Renal cortical epithelial cell (primary cell): ENCODE data around the gene BRD4. TPM values are rescaled to one million over a fixed set of nuclear protein-coding genes. Genes with fewer than 3 reads are reported as not detected.
A peak's percentile ranks its signal among the peaks of the same experiment; 100 is the strongest.

Source experiments
- DNase-seq: peaks from one replicate; pipeline ENCODE4 v3.0.0-alpha.2; 2011; ENCODE audit warnings: low read depth
- total RNA-seq: library from RNA; depleted of rRNA; stranded (reverse); fragments of >200 nt; gene quantifications from 2 replicates; pipeline ENCODE4 v1.2.3, GENCODE V29; 2014

Gene BRD4
- total RNA-seq, 1 donor from 2014 or later: 30.7 TPM

DNA sequence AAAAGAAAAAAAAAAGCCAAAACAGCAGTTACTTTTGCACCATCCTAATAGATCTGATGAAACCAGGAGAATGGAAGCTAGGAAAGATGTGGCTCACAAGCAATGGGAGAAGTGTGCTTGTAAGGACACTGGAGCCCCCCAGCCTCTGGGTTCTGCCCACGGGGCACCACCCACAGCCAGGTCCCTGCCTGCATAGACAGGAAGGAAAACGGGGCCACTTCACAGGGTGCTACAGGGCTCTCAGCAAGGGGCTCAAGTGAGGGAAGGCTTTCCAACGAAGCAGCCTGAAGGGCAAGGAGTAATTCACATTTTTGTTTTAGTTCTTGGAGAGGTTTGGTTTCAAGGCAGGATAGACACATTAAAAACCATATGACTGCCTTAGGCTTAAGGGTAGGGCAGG, 42.7 kb downstream of the BRD4 start:
- no peak for DNase-seq

DNA sequence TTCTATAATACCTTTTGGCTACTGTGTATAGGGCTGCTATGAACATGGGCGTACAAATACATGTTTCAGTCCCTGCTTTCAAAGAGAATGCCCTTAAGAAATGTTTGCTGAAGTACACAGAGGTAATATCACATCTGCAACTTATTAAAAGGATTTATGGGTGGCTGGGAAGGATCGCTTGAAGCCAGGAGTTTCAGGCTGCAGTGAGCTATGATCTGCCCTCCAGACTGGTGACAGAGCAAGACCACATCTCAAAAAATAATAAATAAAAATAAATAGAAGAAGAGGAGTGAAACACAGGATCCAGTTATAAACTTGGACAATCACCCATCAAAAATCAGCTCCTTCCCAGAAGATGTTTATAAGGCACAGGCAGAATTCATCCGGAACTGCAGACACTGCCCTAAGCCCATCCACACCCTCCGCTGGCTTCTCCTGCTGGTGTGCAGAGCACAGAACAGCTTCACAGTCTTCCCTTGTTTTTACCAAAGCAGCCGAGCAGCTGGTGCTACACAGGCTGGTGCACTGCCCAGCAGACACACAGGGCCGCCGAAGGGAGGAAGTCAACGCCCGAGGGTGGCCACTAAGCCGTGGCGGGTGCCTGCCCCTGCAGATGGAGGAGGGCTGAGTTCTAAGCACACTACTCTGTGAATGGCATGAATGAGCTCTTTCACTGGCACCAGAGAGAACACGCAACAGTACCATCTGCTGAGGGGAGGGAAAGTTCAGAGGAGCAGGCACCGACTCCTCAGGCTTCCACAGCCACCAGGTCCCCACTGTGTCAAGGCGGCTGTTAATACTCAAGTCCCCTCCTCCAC, 44.0 kb downstream of the BRD4 start:
- DNase-seq: peak; percentile 56

GRCh38 chr19:15287496-15287895, 44.8 kb downstream of the BRD4 start:
- DNase-seq: no peak

GRCh38 chr19:15286688-15287365, 45.5 kb downstream of the BRD4 start:
- no peak for DNase-seq

DNA sequence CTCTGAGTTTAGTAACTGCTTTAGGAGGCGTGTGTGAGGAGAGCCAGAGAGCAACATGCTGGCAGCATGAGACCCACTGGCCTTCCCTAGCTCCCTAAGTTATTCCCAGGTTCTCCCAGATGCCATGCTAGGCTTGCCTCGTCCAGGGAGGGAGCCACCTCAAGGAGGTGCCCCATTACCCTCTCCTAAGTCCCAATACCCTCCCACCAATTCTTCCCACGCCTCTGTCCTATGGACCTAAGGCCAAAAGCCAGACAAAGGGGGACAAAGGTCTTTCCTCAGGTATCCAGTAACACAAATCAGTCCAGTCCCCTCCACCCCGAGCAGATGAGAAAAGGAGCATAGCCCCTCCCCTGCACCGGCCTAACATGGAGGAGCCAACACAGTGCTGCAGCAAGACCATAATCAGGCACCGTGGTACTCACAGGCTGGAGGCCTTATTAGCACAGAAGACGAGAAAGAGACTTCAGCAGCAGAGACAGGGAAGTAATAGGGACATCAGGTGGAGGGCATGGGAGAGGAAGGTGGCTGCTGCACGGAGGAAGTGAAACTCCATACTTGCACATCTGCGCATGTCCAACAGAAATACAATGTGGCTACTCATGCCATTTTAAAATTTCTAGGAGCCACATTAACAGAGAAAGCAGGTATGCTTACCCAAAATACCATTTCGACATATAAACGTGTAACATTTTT, 46.3 kb downstream of the BRD4 start:
- DNase-seq: no peak

DNA sequence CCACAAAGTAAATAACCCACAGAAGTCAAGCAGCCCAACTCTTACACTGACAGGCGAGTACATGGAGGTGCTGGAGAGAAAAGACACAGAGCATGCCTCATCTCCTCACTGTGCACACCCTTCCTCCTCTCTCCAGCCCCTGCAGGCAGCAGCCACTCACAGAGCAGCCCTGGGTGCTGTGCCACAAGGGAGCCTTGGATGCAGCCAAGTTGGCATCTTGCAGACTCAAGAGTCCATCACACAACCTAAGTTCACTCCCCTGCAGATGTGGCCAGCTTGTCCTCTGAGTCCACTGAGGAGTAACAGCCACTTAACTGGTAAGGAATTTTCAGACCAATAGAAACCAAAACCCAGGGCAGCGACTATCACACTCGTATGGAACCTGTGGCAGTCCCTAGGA, 47.4 kb downstream of the BRD4 start:
- DNase-seq: no peak

GRCh38 chr19:15284091-15284490, 48.2 kb downstream of the BRD4 start:
- DNase-seq: no peak

DNA sequence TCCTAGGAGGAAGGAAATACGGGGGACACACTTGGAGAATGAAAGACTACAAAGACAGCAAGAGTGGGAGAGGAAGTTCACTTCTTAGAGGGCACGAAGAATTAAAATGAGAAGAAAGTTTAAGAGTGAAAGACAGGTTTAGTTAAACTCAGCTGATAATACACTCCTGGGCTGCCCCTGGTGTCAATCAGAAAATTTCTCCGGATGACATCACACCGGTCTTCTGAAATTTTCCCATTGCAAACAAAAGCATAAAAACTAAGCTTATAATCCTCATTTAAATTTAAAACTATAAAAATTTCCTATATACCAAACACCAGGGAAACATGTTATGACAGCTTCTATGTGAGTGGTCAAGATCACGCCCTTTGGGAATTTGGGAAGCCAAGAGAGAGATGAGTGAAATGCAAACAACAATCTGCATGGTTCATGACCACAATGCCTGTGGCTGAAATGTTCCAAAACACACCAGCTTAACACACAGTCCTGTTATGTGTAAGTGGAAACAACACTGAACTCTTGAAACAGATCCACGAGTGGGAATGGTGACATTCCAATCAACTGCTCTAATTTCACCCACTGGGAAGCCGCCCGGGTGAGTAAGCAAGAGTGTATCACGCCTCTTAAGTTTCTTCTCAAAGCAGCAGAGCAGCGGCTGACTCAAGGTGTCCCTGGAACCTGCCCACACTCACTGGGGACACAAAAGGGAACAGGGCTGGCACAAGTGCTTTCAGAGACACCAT, 49.0 kb downstream of the BRD4 start:
- peak; percentile 52 for DNase-seq

DNA sequence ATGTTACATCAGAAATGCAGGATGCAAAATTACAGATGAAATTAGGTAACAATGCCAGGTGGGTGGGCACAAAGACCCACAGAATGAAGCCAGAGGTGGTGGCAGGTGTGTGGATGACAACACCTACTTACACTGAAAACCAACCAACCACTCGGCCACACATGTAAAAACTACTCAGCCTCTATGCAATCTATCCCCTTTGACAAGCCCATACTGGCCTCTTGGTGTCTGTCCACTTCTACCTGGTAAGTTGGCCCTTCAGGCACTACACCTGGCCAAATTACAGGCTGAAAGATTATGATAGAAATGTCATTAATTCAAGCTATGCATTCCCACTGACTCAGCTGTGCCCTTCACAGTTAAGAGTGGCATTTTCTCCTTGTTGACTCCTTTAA, 50.0 kb downstream of the BRD4 start:
- DNase-seq: no peak

- DNase-seq: peak; percentile 88
Measured at GRCh38 chr19:15280915-15281683, 51.2 kb downstream of the BRD4 start.

DNA sequence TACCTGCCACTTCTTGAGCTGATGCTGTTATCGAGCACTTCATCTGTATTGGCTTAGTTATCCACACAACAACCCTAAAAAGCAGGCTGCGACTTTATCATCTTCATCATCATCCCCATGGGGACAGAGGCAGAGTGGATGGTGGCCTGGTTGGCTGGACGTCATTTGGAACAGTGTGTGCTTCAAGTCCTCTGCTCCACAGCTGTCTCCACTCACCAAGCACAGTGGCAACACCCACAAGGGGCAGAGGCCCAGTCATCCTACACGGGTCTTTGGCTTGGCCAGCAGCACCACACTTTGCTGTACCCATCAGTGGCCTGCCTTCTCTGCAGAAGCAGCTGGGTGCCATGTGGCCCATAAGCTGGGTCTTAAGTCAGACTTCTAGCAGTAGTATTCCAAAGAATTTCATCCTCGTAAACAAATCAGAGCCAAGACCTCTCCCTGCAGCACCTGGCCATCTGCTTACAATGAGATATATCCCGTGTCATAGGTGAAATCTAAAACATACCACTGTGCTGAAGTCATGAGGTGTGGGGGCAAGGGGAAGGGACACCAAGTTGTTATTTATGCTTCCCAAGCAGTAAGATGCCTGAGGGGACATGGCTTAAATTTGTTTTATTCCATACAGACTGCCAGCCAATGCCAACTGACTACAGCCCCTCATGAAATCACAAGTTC, 52.2 kb downstream of the BRD4 start:
- DNase-seq: no peak

DNA sequence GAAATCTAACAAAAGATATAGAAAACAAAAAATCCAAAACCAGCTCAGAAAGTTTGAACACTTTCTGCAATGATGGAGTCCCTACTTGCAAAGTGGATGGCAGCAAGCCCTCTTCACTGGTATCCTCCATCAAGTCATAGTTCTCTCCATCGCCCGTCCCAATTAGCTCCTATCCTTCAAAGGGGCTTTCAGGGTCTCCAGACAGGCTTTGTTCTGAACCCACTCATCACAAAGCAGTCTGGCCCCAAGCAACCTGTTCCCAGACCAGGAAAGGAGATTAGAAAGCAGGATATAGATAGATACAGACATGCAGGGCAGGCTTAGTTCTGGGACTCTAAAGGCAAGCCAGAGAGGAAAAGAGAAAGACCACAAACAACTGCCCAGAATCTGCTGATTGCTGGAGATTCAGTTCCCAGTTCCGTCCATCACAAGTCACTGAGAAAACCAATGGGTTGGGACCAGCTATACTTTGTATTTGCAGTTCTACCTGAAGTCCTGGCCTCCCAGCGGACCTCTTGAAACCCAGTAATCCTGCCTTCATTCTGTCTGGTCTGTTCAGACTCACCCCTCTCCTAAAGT, 52.9 kb downstream of the BRD4 start:
- no peak for DNase-seq

- DNase-seq: no peak
Measured at GRCh38 chr19:15276620-15277215, 55.6 kb downstream of the BRD4 start.

DNA sequence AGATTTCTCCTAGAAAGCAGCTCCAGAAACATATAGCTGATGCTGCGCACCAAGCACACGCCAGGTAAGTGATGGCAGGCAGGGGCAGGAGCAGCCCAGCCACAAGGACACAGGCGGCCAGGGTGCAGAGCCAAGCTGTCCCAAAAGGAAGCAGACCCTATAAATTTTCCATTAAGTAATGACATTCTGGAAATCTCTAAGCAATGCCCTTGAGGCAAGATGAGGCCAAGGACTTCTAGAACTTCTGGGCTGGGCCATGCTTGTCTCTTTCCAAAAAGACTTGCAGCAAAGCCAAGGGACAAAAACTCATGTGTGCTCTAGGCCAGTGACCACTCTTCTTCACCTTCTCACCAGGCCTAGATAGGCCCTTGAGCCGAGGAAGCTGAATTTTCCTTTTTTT, 57.9 kb downstream of the BRD4 start:
- DNase-seq: no peak

GRCh38 chr19:15269806-15270205, 62.5 kb downstream of the BRD4 start:
- no peak for DNase-seq

DNA sequence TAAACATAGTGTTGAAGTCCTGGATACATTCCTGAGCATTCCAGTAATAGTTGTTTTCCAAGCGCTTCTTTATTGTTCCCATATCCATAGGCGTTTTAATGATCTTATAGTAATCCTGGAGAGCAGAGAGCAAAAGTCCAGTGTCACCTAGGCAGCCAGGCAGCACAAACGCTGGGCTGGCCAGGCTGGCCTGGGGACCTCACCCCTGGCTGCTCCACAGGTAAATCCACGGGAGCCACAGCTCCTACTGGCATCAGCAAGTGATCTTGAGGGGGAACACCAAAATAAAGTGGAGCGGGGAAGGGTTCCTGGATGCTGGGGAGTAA, 63.4 kb downstream of the BRD4 start:
- no peak for DNase-seq

- DNase-seq: no peak
Measured at GRCh38 chr19:15268192-15268927, 64.0 kb downstream of the BRD4 start.

DNA sequence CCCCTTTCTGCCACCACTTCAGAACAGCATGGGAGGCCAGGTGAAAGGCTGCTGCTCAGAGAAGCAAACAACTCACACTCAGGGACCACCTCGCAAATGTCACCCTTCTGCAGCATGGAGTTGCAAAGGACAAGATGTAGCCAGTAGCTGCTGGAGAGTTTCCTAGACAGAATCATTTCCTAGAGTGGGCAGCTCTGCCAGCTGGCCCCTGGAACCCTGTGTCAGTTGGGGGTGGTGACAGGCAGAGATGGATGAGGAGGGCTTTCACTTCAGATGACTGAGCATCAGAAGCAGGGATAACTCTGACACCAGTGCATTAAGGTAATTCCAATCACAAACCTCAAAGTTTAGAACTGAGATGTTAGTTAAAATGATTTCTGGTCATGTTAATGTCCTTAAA, 65.7 kb downstream of the BRD4 start:
- DNase-seq: no peak

DNA sequence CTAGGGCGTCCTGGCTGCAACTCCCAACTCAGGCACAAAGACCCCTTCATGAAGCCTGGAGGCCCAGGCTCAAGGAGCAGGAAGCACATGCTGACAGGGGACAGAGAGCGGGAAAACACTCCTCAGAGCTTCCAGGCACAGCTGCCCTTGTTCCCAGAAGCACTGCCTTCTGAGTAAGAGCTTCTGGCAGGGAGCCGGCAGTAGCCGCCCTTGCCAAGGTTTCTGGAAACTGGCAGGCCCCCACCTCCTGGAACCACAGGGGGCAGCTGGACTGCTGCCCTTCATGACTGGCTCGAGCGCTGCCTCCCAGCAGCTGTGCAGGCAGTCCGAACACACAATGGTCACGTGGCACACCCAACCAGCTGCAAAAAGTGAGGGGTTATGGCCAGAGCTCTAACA, 66.5 kb downstream of the BRD4 start:
- DNase-seq: peak; percentile 91
